Muscle of leg (tissue), 11 donors: ENCODE results near the gene SPATA24. TPM values are rescaled to one million over a fixed set of nuclear protein-coding genes. Genes with fewer than 3 reads are reported as not detected.
"Not testable (repeated sequence)": the region's sequence is repeated elsewhere in the genome, so short reads cannot be mapped to it uniquely, and the experiment has no call there.

ENCODE experiments used
- DNase-seq: peaks from one replicate; pipeline ENCODE4 v3.0.0; 2013
- H3K27ac ChIP-seq: one replicate; pipeline ENCODE4 v1.5.1; 2013; ENCODE audit warnings: mild to moderate bottlenecking, low read length, control low read depth
- H3K27me3 ChIP-seq: one replicate; pipeline ENCODE4 v1.6.1; 2013; ENCODE audit warnings: low read length; ENCODE audit not compliant: control insufficient read depth, insufficient read depth
- H3K36me3 ChIP-seq: one replicate; pipeline ENCODE4 v1.6.1; 2013; ENCODE audit warnings: low read length; ENCODE audit not compliant: control insufficient read depth, insufficient read depth
- H3K4me1 ChIP-seq: one replicate; pipeline ENCODE4 v1.6.1; 2013; ENCODE audit warnings: low read length; ENCODE audit not compliant: control insufficient read depth, insufficient read depth
- H3K4me3 ChIP-seq: one replicate; pipeline ENCODE4 v1.5.1; 2013; ENCODE audit warnings: low read length, control low read depth
- H3K9me3 ChIP-seq: replicated peaks from 2 replicates; pipeline ENCODE4 v1.6.1; 2013; ENCODE audit warnings: low read depth, low read length; ENCODE audit not compliant: control insufficient read depth
- WGBS: methylation state at CpG from one replicate; pipeline ENCODE4 v1.1.5; 2013; ENCODE audit warnings: missing lambda C conversion rate; ENCODE audit not compliant: insufficient coverage; 5-methylcytosine and 5-hydroxymethylcytosine counted together
- polyA plus RNA-seq, 8 donors: library from polyadenylated mRNA; unstranded; fragments of 120-200 nt; gene quantifications; one replicate each; pipeline versions ENCODE4 v1.2.1 to v1.2.3, GENCODE V29; 2013; ENCODE audit warnings: inconsistent platforms in 1 of 8, low replicate concordance in 1 of 8; ENCODE audit not compliant: insufficient read length in 8 of 8, insufficient read depth in 1 of 8
- total RNA-seq: library from RNA; stranded (reverse); fragments of 120-200 nt; gene quantifications from one replicate; pipeline ENCODE4 v1.2.4, GENCODE V29; 2013

Gene SPATA24
- total and polyA plus RNA-seq, 9 donors = 6.9 to 14.5 (median 10.1) TPM

GRCh38 chr5:139355900-139356299 lies 48.0 kb downstream of the SPATA24 start:
- H3K27me3 ChIP-seq, DNase-seq, H3K9me3 ChIP-seq, H3K4me1 ChIP-seq, H3K27ac ChIP-seq, H3K4me3 ChIP-seq: not testable (repeated sequence)
- WGBS = 97% methylated on average over 7 of the region's 8 CpGs
- H3K36me3 ChIP-seq = peaks cover 11% of the 10 kb centered on the region

GRCh38 chr5:139354186-139354585 lies 49.7 kb downstream of the SPATA24 start:
- no peak for DNase-seq
- Histone ChIP-seq H3K4me3 (no peak overlapping the region), H3K27ac (no peak overlapping the region), H3K36me3 (peaks cover 11% of the 10 kb centered on the region), H3K27me3 (no peaks in the 10 kb centered on the region), H3K4me1 (no peaks in the 10 kb centered on the region), H3K9me3 (no peaks in the 10 kb centered on the region)
- no CpG with 5 or more reads among the region's 3 CpGs for WGBS

DNA sequence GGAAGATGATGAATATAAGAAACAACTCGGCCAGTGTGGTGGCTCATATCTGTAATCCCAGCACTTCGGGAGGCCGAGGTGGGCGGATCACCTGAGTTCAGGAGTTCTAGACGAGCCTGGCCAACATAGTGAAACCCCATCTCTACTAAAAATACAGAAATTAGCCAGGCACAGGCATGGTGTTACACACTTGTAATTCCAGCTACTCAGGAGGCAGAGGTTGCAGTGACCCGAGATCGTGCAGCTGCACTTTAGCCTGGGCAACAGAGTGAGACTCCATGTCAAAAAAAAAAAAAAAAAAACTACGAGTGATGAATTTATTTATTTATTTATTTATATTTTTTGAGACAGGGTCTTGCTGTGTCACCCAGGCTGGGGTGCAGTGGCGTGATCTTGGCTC lies 56.0 kb downstream of the SPATA24 start:
- H3K36me3 ChIP-seq, H3K27me3 ChIP-seq, H3K9me3 ChIP-seq, H3K27ac ChIP-seq, H3K4me3 ChIP-seq, H3K4me1 ChIP-seq, DNase-seq: not testable (repeated sequence)
- WGBS = 89% methylated on average over 1 of the region's 9 CpGs

Other genes starting within 250 kb of the SPATA24 start
- 26.1 TPM for gene SIL1, start 205.7 kb downstream of the SPATA24 start, total RNA-seq
- 10 to 100 TPM; 20.0 to 34.7 (median 26.8) TPM for gene SIL1, start 205.7 kb downstream of the SPATA24 start, polyA plus RNA-seq
- 255 TPM for gene MATR3, start 110.3 kb downstream of the SPATA24 start, total RNA-seq
- 100 to 1,000 TPM; 262 to 369 (median 307) TPM for gene MATR3, start 110.3 kb downstream of the SPATA24 start, polyA plus RNA-seq
- 54.0 TPM for gene PAIP2, start 62.2 kb downstream of the SPATA24 start, total RNA-seq
- gene PAIP2, start 62.2 kb downstream of the SPATA24 start, polyA plus RNA-seq = 100 to 1,000 TPM in 7 of 8 donors, 10 to 100 TPM in 1; 94.9 to 146 (median 123) TPM
- 0.04 TPM for gene SLC23A1, start 20.8 kb downstream of the SPATA24 start, total RNA-seq
- gene SLC23A1, start 20.8 kb downstream of the SPATA24 start, polyA plus RNA-seq = 1 to 10 TPM in 2 of 8 donors, under 1 TPM in 6; 0.11 to 2.1 (median 0.34) TPM
- gene MZB1, start 14.2 kb downstream of the SPATA24 start, total RNA-seq = 0.62 TPM
- gene MZB1, start 14.2 kb downstream of the SPATA24 start, polyA plus RNA-seq = under 1 TPM; 0.22 to 0.95 (median 0.42) TPM
- gene PROB1, start 9.0 kb downstream of the SPATA24 start, total RNA-seq = 18.8 TPM
- gene PROB1, start 9.0 kb downstream of the SPATA24 start, polyA plus RNA-seq = 10 to 100 TPM; 27.8 to 54.2 (median 39.3) TPM
- gene DNAJC18, start 35.4 kb upstream of the SPATA24 start, total RNA-seq = 15.3 TPM
- 10 to 100 TPM; 15.9 to 29.9 (median 20.5) TPM for gene DNAJC18, start 35.4 kb upstream of the SPATA24 start, polyA plus RNA-seq
- 36.0 TPM for gene ECSCR, start 58.7 kb upstream of the SPATA24 start, total RNA-seq
- 10 to 100 TPM; 30.9 to 47.9 (median 35.7) TPM for gene ECSCR, start 58.7 kb upstream of the SPATA24 start, polyA plus RNA-seq
- gene SMIM33, start 66.9 kb upstream of the SPATA24 start, total RNA-seq = not detected
- gene SMIM33, start 66.9 kb upstream of the SPATA24 start, polyA plus RNA-seq = under 1 TPM in 2 of 8 donors, not detected in 6; 0.05 to 0.16 TPM
- gene STING1, start 78.7 kb upstream of the SPATA24 start, total RNA-seq = 19.3 TPM
- gene STING1, start 78.7 kb upstream of the SPATA24 start, polyA plus RNA-seq = 10 to 100 TPM; 32.8 to 43.6 (median 37.7) TPM
- 93.2 TPM for gene UBE2D2, start 157.2 kb upstream of the SPATA24 start, total RNA-seq
- gene UBE2D2, start 157.2 kb upstream of the SPATA24 start, polyA plus RNA-seq = 100 to 1,000 TPM; 102 to 127 (median 112) TPM
- gene CXXC5, start 244.3 kb upstream of the SPATA24 start, total RNA-seq = 63.3 TPM
- gene CXXC5, start 244.3 kb upstream of the SPATA24 start, polyA plus RNA-seq = 10 to 100 TPM; 75.8 to 93.0 (median 80.8) TPM